A673 (cell line): ENCODE data around the gene NHSL1.

Experiments used
- EZH2 ChIP-seq: fragments of 200-600 bp; sonication (generic); IDR thresholded peaks from 2 replicates; pipeline ENCODE4 v1.6.1; 2017; ENCODE audit warnings: borderline replicate concordance, low read depth, mild to moderate bottlenecking, mixed read lengths, antibody characterized with exemption, low read length; ENCODE audit not compliant: poor library complexity, severe bottlenecking
- TF ChIP-seq, protein P1 (sequence below): fragments of 300-800, 200-600 bp; sonication (generic); conservative IDR thresholded peaks from 2 replicates; pipeline ENCODE4 v1.5.1; 2017; ENCODE audit warnings: low read depth, mild to moderate bottlenecking, antibody characterized with exemption, low read length, moderate library complexity, mixed read lengths

DNA sequence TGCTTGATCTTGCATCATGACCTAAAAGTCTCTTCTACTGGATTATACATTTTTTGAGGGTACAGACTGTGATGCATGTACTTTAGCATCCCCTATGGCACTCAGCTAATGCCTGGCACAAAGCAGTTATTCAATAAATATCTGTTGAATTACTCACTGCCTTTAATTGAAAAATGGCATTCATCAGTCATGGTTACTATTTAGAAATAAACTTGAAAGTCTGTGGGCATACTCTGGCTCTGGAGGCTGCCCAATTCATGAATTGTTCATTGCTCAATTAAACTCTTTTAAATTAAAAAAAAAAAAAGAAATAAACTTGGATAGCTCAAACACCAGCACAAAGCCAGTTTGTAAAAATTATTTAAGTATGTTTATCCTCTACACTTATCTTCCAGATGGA is 55.3 kb downstream of the NHSL1 start:
- TF ChIP-seq, protein P1, sequence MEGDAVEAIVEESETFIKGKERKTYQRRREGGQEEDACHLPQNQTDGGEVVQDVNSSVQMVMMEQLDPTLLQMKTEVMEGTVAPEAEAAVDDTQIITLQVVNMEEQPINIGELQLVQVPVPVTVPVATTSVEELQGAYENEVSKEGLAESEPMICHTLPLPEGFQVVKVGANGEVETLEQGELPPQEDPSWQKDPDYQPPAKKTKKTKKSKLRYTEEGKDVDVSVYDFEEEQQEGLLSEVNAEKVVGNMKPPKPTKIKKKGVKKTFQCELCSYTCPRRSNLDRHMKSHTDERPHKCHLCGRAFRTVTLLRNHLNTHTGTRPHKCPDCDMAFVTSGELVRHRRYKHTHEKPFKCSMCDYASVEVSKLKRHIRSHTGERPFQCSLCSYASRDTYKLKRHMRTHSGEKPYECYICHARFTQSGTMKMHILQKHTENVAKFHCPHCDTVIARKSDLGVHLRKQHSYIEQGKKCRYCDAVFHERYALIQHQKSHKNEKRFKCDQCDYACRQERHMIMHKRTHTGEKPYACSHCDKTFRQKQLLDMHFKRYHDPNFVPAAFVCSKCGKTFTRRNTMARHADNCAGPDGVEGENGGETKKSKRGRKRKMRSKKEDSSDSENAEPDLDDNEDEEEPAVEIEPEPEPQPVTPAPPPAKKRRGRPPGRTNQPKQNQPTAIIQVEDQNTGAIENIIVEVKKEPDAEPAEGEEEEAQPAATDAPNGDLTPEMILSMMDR: no peak
- TF ChIP-seq EZH2: no peak
